Colonic mucosa (tissue), 4 donors: Measurements from ENCODE around the gene CFAP73. TPM values are rescaled to one million over a fixed set of nuclear protein-coding genes. Genes with fewer than 3 reads are reported as not detected.

ENCODE experiments used
- DNase-seq: peaks from one replicate; pipeline ENCODE4 v3.0.0-alpha.2; 2020
- H3K27ac ChIP-seq: fragments of 200-600 bp; one replicate; pipeline ENCODE4 v1.8.0; 2021
- H3K27me3 ChIP-seq: fragments of 200-600 bp; one replicate; pipeline ENCODE4 v1.8.0; 2021
- H3K36me3 ChIP-seq: fragments of 200-600 bp; one replicate; pipeline ENCODE4 v1.8.0; 2021
- H3K4me1 ChIP-seq: fragments of 200-600 bp; one replicate; pipeline ENCODE4 v1.8.0; 2021; ENCODE audit warnings: mild to moderate bottlenecking
- H3K4me3 ChIP-seq: fragments of 200-600 bp; one replicate; pipeline ENCODE4 v1.8.0; 2021
- H3K9ac ChIP-seq, 2 donors: one replicate each; pipeline ENCODE4 v1.7.0; 2013; ENCODE audit warnings: control low read depth in 2 of 2, low read depth in 2 of 2, low read length in 2 of 2
- H3K9me3 ChIP-seq: fragments of 200-600 bp; one replicate; pipeline ENCODE4 v1.8.0; 2021
- CTCF ChIP-seq: fragments of 200-600 bp; IDR thresholded peaks from one replicate; pipeline ENCODE4 v1.8.0; 2022; ENCODE audit warnings: antibody characterized with exemption, mild to moderate bottlenecking
- intact Hi-C: fragments of 100-400 bp; cut with DNase I; formaldehyde crosslinking; loops from one replicate; pipeline ENCODE4 v1.14.1; 2022
- total RNA-seq, 2 donors: library from RNA; stranded (reverse); fragmentation: NEBNext Ultra II Directional in 1 of 2; extraction: Animal tissue kit (Norgen Biotek cat#: 25700) in 1 of 2; gene quantifications; one replicate each; pipeline ENCODE4 v1.2.1, GENCODE V29; 2021
- donor health status: healthy.
- donor health status: DM: no; HTN: no; CAD: no.
- donor health status: DM: no; HTN: no; CAD: no.

Gene CFAP73
- under 1 TPM in 1 of 2 donors, not detected in 1; 0.20 TPM for total RNA-seq

DNA sequence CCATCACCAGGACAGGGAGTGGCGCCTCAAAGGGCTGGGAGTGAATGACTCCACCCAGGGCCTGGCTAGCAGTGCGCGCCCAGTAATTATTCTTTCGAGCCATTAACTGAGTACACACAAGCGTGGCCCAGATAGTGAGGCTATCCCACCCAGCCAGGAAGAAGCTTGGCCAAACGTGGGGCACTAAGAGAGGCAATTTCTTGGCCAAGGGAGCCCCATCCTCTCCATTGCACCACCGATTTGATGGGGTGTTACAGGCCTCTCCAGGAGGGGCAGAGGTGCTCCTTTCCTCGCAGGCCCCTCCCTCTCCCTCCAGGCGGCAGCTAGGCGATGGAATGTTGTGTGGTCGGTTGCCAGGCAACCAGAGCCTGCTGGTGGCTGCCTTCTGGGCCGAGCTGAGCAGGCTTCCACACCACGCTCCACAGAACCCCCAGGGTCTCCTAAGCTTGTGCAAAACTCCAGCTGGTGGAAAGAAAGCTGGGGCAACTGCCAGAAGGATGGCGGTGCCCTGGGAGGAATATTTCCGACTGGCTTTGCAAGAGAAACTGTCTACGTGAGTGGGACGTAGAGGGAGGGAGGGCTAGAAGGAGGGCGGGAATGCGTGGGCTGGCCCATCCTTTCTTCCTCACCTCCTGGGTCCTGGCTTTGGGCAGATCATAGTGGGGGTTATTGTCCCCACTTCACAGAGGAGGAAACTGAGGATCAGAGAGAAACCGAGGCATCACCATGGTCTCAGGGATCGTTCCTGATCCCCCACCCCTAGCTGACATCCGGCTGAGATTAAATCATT, at the start of gene CFAP73:
Gene CFAP73 (plus strand): TSS at position 364 of the 790 bp plus-strand sequence. CDS start 134 bp downstream, at position 498.
- no peaks in the 10 kb centered on the region for H3K9me3 ChIP-seq
- no peaks in the 10 kb centered on the region for H3K36me3 ChIP-seq
- peak within 1 kb of the TSS in 1 of 2 donors; percentile 59 for H3K9ac ChIP-seq
- H3K27ac ChIP-seq = no peak within 1 kb of the TSS
- DNase-seq = peak; percentile 60
- no peak for TF ChIP-seq CTCF
- peaks cover 9% of the 10 kb centered on the region for H3K27me3 ChIP-seq
- intact Hi-C loops = loop anchor here (5.0 to 10.0 kb wide), 2 partner anchors 55 to 97 kb away; no protein-coding TSS in a partner anchor
- H3K4me1 ChIP-seq = peaks cover 7% of the 10 kb centered on the region
- H3K4me3 ChIP-seq = no peak within 1 kb of the TSS

DNA sequence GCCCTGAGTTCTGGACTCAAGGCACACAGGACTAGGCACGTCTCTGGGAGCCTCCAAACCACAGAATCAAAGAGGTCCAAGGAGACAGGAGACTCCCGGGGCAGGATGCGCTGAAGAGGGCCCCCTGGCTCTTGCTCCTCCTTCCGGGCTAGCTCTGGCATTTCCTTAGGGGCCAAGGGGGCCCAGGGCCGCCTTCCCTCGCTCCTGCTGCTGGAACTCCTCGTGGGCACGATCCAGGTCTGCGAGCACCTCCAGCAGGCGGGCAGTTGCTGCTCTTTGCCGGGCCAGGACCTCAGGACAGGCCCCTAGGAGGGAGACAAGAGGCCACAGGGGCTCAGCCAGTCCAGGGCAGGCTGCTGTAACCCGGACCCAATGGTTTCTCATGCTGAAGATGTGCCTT, 49.8 kb upstream of the CFAP73 start:
- intact Hi-C loops = loop anchor here (5.0 to 10.0 kb wide), 2 partner anchors 52 to 55 kb away; no protein-coding TSS in a partner anchor
- no peak for TF ChIP-seq CTCF

DNA sequence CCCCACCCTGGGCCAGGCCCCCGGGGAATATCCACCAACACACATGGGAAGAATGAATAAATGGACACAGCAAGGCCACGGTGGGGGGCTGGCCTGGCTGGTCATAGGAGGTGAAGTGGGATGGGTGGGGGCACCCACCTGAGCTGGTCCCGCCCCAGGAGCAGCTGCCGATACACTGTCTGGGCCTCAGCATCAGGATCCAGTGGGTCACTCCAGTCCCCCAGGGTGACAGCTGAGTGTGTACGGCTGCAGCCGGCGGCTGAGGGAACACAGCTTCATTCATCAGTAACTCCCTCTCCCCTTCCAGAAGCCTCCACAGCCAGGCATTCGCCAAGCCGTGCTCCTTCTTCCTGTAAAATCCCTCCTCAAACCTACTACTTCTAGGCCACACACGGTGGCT, 47.8 kb upstream of the CFAP73 start:
- TF ChIP-seq CTCF = no peak
- no peaks in the 10 kb centered on the region for H3K4me1 ChIP-seq
- H3K27ac ChIP-seq = no peak overlapping the region
- H3K4me3 ChIP-seq = no peak overlapping the region
- no peak overlapping the region for H3K9ac ChIP-seq
- no peak for DNase-seq
- no peaks in the 10 kb centered on the region for H3K36me3 ChIP-seq
- no peaks in the 10 kb centered on the region for H3K9me3 ChIP-seq
- no peaks in the 10 kb centered on the region for H3K27me3 ChIP-seq
- intact Hi-C loops = no loop called here

More for the DNA sequence above, 49.8 kb upstream of the CFAP73 start:
- no peak for DNase-seq
- Histone ChIP-seq H3K9me3 (no peaks in the 10 kb centered on the region), H3K4me3 (no peak overlapping the region), H3K36me3 (no peaks in the 10 kb centered on the region), H3K27ac (no peak overlapping the region), H3K4me1 (no peaks in the 10 kb centered on the region), H3K9ac (no peak overlapping the region), H3K27me3 (no peaks in the 10 kb centered on the region)

- H3K27me3 ChIP-seq = no peaks in the 10 kb centered on the region
- no peak overlapping the region for H3K4me3 ChIP-seq
- DNase-seq = no peak
- H3K27ac ChIP-seq = no peak overlapping the region
- TF ChIP-seq CTCF = no peak
- intact Hi-C loops = no loop called here
- H3K9me3 ChIP-seq = no peaks in the 10 kb centered on the region
- H3K36me3 ChIP-seq = no peaks in the 10 kb centered on the region
- H3K9ac ChIP-seq = no peak overlapping the region
- no peaks in the 10 kb centered on the region for H3K4me1 ChIP-seq
These were observed 46.7 kb upstream of the CFAP73 start for GRCh38 chr12:113102811-113103210.

GRCh38 chr12:113103756-113104450, 45.6 kb upstream of the CFAP73 start:
- no peaks in the 10 kb centered on the region for H3K36me3 ChIP-seq
- H3K4me3 ChIP-seq = no peak overlapping the region
- TF ChIP-seq CTCF = no peak
- H3K9ac ChIP-seq = no peak overlapping the region
- no peaks in the 10 kb centered on the region for H3K9me3 ChIP-seq
- no peaks in the 10 kb centered on the region for H3K27me3 ChIP-seq
- intact Hi-C loops = no loop called here
- no peaks in the 10 kb centered on the region for H3K4me1 ChIP-seq
- no peak overlapping the region for H3K27ac ChIP-seq
- DNase-seq = peak; percentile 57
